ENCODE results near the gene ETNK2.

DNA sequence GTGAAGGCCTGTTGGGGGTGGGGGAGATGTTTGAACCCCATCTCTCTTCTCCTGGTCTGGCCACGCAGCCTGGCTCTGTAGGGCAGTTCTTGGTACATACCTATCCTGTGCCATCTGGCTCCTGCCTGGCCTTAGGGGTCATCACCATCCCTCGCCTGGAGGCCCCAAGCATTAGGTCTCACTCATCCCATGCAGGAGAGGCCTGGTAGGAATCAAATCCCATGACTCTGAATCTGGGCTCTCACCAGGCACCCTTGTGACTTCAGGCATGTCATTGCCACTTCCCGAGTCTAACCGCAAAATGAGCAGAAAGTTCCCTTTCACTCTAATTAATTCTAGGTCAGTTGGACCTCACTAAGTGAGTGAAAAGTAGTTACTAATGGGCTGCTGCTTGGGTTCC, 37.2 kb downstream of the ETNK2 start:
- TF ChIP-seq, protein P1, sequence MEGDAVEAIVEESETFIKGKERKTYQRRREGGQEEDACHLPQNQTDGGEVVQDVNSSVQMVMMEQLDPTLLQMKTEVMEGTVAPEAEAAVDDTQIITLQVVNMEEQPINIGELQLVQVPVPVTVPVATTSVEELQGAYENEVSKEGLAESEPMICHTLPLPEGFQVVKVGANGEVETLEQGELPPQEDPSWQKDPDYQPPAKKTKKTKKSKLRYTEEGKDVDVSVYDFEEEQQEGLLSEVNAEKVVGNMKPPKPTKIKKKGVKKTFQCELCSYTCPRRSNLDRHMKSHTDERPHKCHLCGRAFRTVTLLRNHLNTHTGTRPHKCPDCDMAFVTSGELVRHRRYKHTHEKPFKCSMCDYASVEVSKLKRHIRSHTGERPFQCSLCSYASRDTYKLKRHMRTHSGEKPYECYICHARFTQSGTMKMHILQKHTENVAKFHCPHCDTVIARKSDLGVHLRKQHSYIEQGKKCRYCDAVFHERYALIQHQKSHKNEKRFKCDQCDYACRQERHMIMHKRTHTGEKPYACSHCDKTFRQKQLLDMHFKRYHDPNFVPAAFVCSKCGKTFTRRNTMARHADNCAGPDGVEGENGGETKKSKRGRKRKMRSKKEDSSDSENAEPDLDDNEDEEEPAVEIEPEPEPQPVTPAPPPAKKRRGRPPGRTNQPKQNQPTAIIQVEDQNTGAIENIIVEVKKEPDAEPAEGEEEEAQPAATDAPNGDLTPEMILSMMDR (IDR thresholded peaks at IDR 0.05): no peak
- no peak for TF ChIP-seq POLR2A (IDR thresholded peaks at IDR 0.05)

All from testis (tissue), 2 donors.